Measurements from ENCODE around the gene SLC22A17.

The SLC22A17 gene

GRCh38 chr14:23361763-23362162, 9.1 kb upstream of the SLC22A17 start:
- no peak for DNase-seq (ENCODE audit: low spot score)

- DNase-seq (ENCODE audit: low spot score) = no peak
Measured at GRCh38 chr14:23361320-23361719, 8.6 kb upstream of the SLC22A17 start.

GRCh38 chr14:23360496-23360895, 7.8 kb upstream of the SLC22A17 start:
- peak; percentile 69 for DNase-seq (ENCODE audit: low spot score)

- DNase-seq (ENCODE audit: low spot score) = no peak
Measured at GRCh38 chr14:23359722-23360447, 7.2 kb upstream of the SLC22A17 start.

GRCh38 chr14:23359167-23359626, 6.5 kb upstream of the SLC22A17 start:
- DNase-seq (ENCODE audit: low spot score) = no peak

- DNase-seq (ENCODE audit: low spot score) = no peak
Measured at GRCh38 chr14:23358553-23359166, 6.0 kb upstream of the SLC22A17 start.

GRCh38 chr14:23358042-23358441, 5.4 kb upstream of the SLC22A17 start:
- DNase-seq (ENCODE audit: low spot score) = no peak

GRCh38 chr14:23357261-23357660, 4.6 kb upstream of the SLC22A17 start:
- DNase-seq (ENCODE audit: low spot score) = no peak

GRCh38 chr14:23356662-23357061, 4.0 kb upstream of the SLC22A17 start:
- no peak for DNase-seq (ENCODE audit: low spot score)

- DNase-seq (ENCODE audit: low spot score) = no peak
Measured at GRCh38 chr14:23355871-23356435, 3.3 kb upstream of the SLC22A17 start.

- DNase-seq (ENCODE audit: low spot score) = no peak
Measured at GRCh38 chr14:23354990-23355389, 2.3 kb upstream of the SLC22A17 start.

- no peak for DNase-seq (ENCODE audit: low spot score)
Measured at GRCh38 chr14:23353433-23353780, 720 bp upstream of the SLC22A17 start.

GRCh38 chr14:23351681-23352505, 794 bp downstream of the SLC22A17 start:
- peak; percentile 86 for DNase-seq (ENCODE audit: low spot score)

GRCh38 chr14:23349156-23349845, 3.4 kb downstream of the SLC22A17 start:
- DNase-seq (ENCODE audit: low spot score) = no peak

- no peak for DNase-seq (ENCODE audit: low spot score)
Measured at GRCh38 chr14:23348297-23348655, 4.4 kb downstream of the SLC22A17 start.

GRCh38 chr14:23347406-23348296, 5.0 kb downstream of the SLC22A17 start:
- DNase-seq (ENCODE audit: low spot score) = no peak

- no peak for DNase-seq (ENCODE audit: low spot score)
Measured at GRCh38 chr14:23346693-23347405, 5.8 kb downstream of the SLC22A17 start.

- DNase-seq (ENCODE audit: low spot score) = no peak
Measured at GRCh38 chr14:23345987-23346692, 6.5 kb downstream of the SLC22A17 start.

GRCh38 chr14:23344481-23344880, 8.2 kb downstream of the SLC22A17 start:
- no peak for DNase-seq (ENCODE audit: low spot score)
